SK-N-SH treated with all-trans-retinoic acid at 6 μM for 48 hours (cell line): ENCODE data around the gene MUSK.

Experiments
- ATAC-seq: fragments of 200-7000 bp; cut with Tn5 transposase; 3 replicates; pipeline ENCODE4 v1.9.1; 2020; ENCODE audit warnings: mild to moderate bottlenecking, moderate library complexity
- ARNTL ChIP-seq: fragments of 450-650 bp; formaldehyde crosslinking; IDR thresholded peaks from 2 replicates; pipeline ENCODE4 v1.5.0; 2020; ENCODE audit warnings: low read depth, mild to moderate bottlenecking, moderate library complexity, borderline replicate concordance
- BACH2 ChIP-seq: fragments of 250-450 bp; sonication (Bioruptor Pico); IDR thresholded peaks from 2 replicates; pipeline ENCODE4 v1.9.0; 2021; ENCODE audit warnings: mild to moderate bottlenecking, borderline replicate concordance
- CSDC2 ChIP-seq: fragments of 250-450 bp; sonication (Bioruptor Pico); IDR thresholded peaks from 2 replicates; pipeline ENCODE4 v1.5.0; 2020; ENCODE audit warnings: mild to moderate bottlenecking, moderate library complexity
- ESRRG ChIP-seq: fragments of 250-450 bp; sonication (Bioruptor Pico); IDR thresholded peaks from 2 replicates; pipeline ENCODE4 v1.6.1; 2021; ENCODE audit warnings: mild to moderate bottlenecking
- GLIS3 ChIP-seq: fragments of 250-450 bp; sonication (Bioruptor Pico); IDR thresholded peaks from 2 replicates; pipeline ENCODE4 v1.5.0; 2020; ENCODE audit warnings: mild to moderate bottlenecking, moderate library complexity
- ISL1 ChIP-seq: fragments of 250-450 bp; sonication (Bioruptor Pico); IDR thresholded peaks from 2 replicates; pipeline ENCODE4 v2.1.2; 2022; ENCODE audit warnings: mild to moderate bottlenecking, moderate library complexity
- OSR1 ChIP-seq: fragments of 250-450 bp; sonication (Bioruptor Pico); IDR thresholded peaks from 2 replicates; pipeline ENCODE4 v1.8.0; 2022; ENCODE audit warnings: moderate library complexity, mild to moderate bottlenecking, inconsistent platforms
- PPARA ChIP-seq: fragments of 250-450 bp; sonication (Bioruptor Pico); IDR thresholded peaks from 2 replicates; pipeline ENCODE4 v1.5.0; 2020; ENCODE audit warnings: mild to moderate bottlenecking, borderline replicate concordance
- RARB ChIP-seq: fragments of 250-450 bp; sonication (Bioruptor Pico); IDR thresholded peaks from 2 replicates; pipeline ENCODE4 v1.8.0; 2021; ENCODE audit warnings: mild to moderate bottlenecking, moderate library complexity
- TCF4 ChIP-seq: fragments of 250-450 bp; sonication (Bioruptor Pico); IDR thresholded peaks from 2 replicates; pipeline ENCODE4 v1.8.0; 2021; ENCODE audit warnings: mild to moderate bottlenecking, moderate library complexity, borderline replicate concordance
- TOX ChIP-seq: fragments of 250-450 bp; sonication (Bioruptor Pico); IDR thresholded peaks from 2 replicates; pipeline ENCODE4 v1.8.0; 2021; ENCODE audit warnings: mild to moderate bottlenecking, moderate library complexity, borderline replicate concordance
- ZC3H10 ChIP-seq: fragments of 250-450 bp; sonication (Bioruptor Pico); IDR thresholded peaks from 2 replicates; pipeline ENCODE4 v1.5.1; 2021; ENCODE audit warnings: mild to moderate bottlenecking, moderate library complexity
- ZFP3 ChIP-seq: fragments of 250-450 bp; sonication (Bioruptor Pico); IDR thresholded peaks from 2 replicates; pipeline ENCODE4 v1.5.0; 2020; ENCODE audit warnings: mild to moderate bottlenecking, moderate library complexity
- ZFP30 ChIP-seq: fragments of 450-650 bp; formaldehyde crosslinking; IDR thresholded peaks from 2 replicates; pipeline ENCODE4 v1.5.0; 2022; ENCODE audit warnings: mild to moderate bottlenecking, moderate library complexity
- ZNF70 ChIP-seq: fragments of 450-650 bp; formaldehyde crosslinking; IDR thresholded peaks from 2 replicates; pipeline ENCODE4 v1.5.0; 2020; ENCODE audit warnings: mild to moderate bottlenecking, moderate library complexity
- TF ChIP-seq, protein P1 (sequence below): fragments of 250-450 bp; sonication (Bioruptor Pico); IDR thresholded peaks from 2 replicates; pipeline ENCODE4 v1.8.0; 2020; ENCODE audit warnings: mild to moderate bottlenecking, moderate library complexity, borderline replicate concordance
- TF ChIP-seq, protein P2 (sequence below): fragments of 250-450 bp; sonication (Bioruptor Pico); IDR thresholded peaks from 2 replicates; pipeline ENCODE4 v1.5.1; 2020; ENCODE audit warnings: low read depth, mild to moderate bottlenecking, moderate library complexity
- TF ChIP-seq, protein P3 (sequence below): fragments of 250-450 bp; sonication (Bioruptor Pico); IDR thresholded peaks from 2 replicates; pipeline ENCODE4 v1.5.1; 2021; ENCODE audit warnings: mild to moderate bottlenecking, moderate library complexity
- TF ChIP-seq, protein P4 (sequence below): fragments of 250-450 bp; sonication (Bioruptor Pico); IDR thresholded peaks from 2 replicates; pipeline ENCODE4 v1.5.0; 2020; ENCODE audit warnings: mild to moderate bottlenecking, moderate library complexity

Gene MUSK

DNA sequence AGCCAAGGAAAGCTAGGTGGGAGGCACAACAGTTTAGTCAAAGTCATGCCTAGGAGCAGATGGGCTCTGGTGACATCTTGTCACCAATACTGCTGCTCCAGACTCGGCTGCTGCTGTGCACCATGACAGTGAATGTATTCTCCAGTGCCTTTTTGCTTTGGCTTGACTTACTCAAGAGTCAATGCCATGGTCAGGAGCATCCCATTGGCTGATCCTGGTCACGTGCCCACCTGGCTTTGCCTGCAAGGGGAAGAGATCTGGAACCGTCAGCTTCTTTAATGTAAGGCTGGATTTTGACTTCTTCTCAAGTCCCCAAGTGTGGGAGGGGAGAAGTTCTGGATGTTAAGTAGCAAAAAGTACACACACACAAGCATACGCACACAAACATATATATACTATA lies 19.9 kb upstream of the MUSK start:
- no peak for ATAC-seq
- TF ChIP-seq ZNF70 (CRISPR knock-in tag) (no peak), BACH2 (CRISPR knock-in tag) (no peak), ZC3H10 (CRISPR knock-in tag) (no peak), PPARA (no peak), GLIS3 (CRISPR knock-in tag) (no peak), ZFP3 (CRISPR knock-in tag) (no peak)
- TF ChIP-seq, protein P1, sequence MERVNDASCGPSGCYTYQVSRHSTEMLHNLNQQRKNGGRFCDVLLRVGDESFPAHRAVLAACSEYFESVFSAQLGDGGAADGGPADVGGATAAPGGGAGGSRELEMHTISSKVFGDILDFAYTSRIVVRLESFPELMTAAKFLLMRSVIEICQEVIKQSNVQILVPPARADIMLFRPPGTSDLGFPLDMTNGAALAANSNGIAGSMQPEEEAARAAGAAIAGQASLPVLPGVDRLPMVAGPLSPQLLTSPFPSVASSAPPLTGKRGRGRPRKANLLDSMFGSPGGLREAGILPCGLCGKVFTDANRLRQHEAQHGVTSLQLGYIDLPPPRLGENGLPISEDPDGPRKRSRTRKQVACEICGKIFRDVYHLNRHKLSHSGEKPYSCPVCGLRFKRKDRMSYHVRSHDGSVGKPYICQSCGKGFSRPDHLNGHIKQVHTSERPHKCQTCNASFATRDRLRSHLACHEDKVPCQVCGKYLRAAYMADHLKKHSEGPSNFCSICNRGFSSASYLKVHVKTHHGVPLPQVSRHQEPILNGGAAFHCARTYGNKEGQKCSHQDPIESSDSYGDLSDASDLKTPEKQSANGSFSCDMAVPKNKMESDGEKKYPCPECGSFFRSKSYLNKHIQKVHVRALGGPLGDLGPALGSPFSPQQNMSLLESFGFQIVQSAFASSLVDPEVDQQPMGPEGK, result no peak
- TF ChIP-seq, protein P2, sequence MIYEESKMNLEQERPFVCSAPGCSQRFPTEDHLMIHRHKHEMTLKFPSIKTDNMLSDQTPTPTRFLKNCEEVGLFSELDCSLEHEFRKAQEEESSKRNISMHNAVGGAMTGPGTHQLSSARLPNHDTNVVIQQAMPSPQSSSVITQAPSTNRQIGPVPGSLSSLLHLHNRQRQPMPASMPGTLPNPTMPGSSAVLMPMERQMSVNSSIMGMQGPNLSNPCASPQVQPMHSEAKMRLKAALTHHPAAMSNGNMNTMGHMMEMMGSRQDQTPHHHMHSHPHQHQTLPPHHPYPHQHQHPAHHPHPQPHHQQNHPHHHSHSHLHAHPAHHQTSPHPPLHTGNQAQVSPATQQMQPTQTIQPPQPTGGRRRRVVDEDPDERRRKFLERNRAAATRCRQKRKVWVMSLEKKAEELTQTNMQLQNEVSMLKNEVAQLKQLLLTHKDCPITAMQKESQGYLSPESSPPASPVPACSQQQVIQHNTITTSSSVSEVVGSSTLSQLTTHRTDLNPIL (CRISPR knock-in tag), result no peak
- TF ChIP-seq, protein P3, sequence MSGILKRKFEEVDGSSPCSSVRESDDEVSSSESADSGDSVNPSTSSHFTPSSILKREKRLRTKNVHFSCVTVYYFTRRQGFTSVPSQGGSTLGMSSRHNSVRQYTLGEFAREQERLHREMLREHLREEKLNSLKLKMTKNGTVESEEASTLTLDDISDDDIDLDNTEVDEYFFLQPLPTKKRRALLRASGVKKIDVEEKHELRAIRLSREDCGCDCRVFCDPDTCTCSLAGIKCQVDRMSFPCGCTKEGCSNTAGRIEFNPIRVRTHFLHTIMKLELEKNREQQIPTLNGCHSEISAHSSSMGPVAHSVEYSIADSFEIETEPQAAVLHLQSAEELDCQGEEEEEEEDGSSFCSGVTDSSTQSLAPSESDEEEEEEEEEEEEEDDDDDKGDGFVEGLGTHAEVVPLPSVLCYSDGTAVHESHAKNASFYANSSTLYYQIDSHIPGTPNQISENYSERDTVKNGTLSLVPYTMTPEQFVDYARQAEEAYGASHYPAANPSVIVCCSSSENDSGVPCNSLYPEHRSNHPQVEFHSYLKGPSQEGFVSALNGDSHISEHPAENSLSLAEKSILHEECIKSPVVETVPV, result no peak
- TF ChIP-seq, all 23 proteins: peak for 0

DNA sequence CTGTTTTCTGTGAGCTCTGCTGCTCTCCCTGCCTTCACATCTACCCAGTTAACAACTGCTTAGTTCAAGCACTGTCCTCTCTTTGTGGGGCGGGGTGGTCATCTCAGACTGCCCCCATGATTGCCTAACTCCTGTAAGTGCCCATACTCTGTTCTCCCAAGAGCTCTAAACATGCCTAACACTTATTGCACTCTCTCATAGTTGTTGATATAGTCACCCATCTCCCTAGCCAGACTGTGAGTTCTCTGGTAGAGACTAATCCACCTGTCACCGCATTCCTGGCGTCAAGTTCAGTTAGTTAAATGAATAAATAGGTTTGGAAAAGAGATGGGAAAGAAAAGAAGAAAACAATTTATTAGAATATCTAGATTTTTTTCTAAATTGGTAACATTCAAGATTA lies 18.3 kb upstream of the MUSK start:
- TF ChIP-seq, protein P1, result no peak
- TF ChIP-seq ISL1, result peak; percentile 71
- TF ChIP-seq, protein P3, result no peak
- no peak for TF ChIP-seq CSDC2 (CRISPR knock-in tag)
- TF ChIP-seq, protein P2 (CRISPR knock-in tag), result no peak
- peak; percentile 65; the same call in 1 of the 2 replicates for TF ChIP-seq TOX (CRISPR knock-in tag)
- no peak for TF ChIP-seq ZFP30 (CRISPR knock-in tag)
- no peak for TF ChIP-seq BACH2 (CRISPR knock-in tag)
- no peak for TF ChIP-seq PPARA
- TF ChIP-seq, protein P4, sequence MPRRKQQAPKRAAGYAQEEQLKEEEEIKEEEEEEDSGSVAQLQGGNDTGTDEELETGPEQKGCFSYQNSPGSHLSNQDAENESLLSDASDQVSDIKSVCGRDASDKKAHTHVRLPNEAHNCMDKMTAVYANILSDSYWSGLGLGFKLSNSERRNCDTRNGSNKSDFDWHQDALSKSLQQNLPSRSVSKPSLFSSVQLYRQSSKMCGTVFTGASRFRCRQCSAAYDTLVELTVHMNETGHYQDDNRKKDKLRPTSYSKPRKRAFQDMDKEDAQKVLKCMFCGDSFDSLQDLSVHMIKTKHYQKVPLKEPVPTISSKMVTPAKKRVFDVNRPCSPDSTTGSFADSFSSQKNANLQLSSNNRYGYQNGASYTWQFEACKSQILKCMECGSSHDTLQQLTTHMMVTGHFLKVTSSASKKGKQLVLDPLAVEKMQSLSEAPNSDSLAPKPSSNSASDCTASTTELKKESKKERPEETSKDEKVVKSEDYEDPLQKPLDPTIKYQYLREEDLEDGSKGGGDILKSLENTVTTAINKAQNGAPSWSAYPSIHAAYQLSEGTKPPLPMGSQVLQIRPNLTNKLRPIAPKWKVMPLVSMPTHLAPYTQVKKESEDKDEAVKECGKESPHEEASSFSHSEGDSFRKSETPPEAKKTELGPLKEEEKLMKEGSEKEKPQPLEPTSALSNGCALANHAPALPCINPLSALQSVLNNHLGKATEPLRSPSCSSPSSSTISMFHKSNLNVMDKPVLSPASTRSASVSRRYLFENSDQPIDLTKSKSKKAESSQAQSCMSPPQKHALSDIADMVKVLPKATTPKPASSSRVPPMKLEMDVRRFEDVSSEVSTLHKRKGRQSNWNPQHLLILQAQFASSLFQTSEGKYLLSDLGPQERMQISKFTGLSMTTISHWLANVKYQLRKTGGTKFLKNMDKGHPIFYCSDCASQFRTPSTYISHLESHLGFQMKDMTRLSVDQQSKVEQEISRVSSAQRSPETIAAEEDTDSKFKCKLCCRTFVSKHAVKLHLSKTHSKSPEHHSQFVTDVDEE (CRISPR knock-in tag), result no peak
- TF ChIP-seq GLIS3 (CRISPR knock-in tag), result no peak
- TF ChIP-seq RARB, result no peak
- TF ChIP-seq TCF4 (CRISPR knock-in tag), result no peak
- no peak for TF ChIP-seq ESRRG (CRISPR knock-in tag)
- TF ChIP-seq ARNTL (CRISPR knock-in tag), result no peak
- TF ChIP-seq OSR1 (CRISPR knock-in tag), result no peak
- TF ChIP-seq, all 23 proteins: peak for 2
- peak; percentile 72 for ATAC-seq
